ENCODE results near the gene RCN1.

GRCh38 chr11:32072872-32073643 lies 17.8 kb upstream of the RCN1 start:
- TF ChIP-seq CTCF (IDR thresholded peaks at IDR 0.05; ENCODE audit: insufficient read depth, low read length) (no peak), POLR2AphosphoS5 (IDR thresholded peaks at IDR 0.05; ENCODE audit: low read depth) (no peak), REST (IDR thresholded peaks at IDR 0.05; ENCODE audit: insufficient replicate concordance, low read depth) (no peak), GABPA (IDR thresholded peaks at IDR 0.05; ENCODE audit: low read depth) (no peak), SPI1 (IDR thresholded peaks at IDR 0.05; ENCODE audit: borderline replicate concordance, low read depth) (no peak)
